Thyroid gland (tissue), 4 donors: ENCODE measurements around the gene CFI. TPM values are rescaled to one million over a fixed set of nuclear protein-coding genes. Genes with fewer than 3 reads are reported as not detected.

ENCODE experiments used
- DNase-seq, 2 donors: peaks; one replicate each; pipeline ENCODE4 v3.0.0-alpha.2; 2019
- H3K27ac ChIP-seq, 3 donors: fragments of 200-600 bp; sonication (generic); 1 replicate in 2 of 3; 2 replicates in 1 of 3; pipeline ENCODE4 v1.5.1; 2016 to 2019; ENCODE audit warnings: mild to moderate bottlenecking in 1 of 3, moderate library complexity in 1 of 3
- H3K27me3 ChIP-seq: fragments of 200-600 bp; sonication (generic); one replicate; pipeline ENCODE4 v1.5.1; 2019
- H3K36me3 ChIP-seq, 2 donors: fragments of 200-600 bp; sonication (generic); one replicate each; pipeline ENCODE4 v1.5.1; 2016 to 2019
- H3K4me1 ChIP-seq, 2 donors: fragments of 200-600 bp; sonication (generic); one replicate each; pipeline ENCODE4 v1.5.1; 2017 to 2019
- H3K4me3 ChIP-seq, 3 donors: fragments of 200-600 bp; sonication (generic); replicated peaks in 1 of 3; 1 replicate in 2 of 3; 2 replicates in 1 of 3; pipeline ENCODE4 v1.5.1; 2016; ENCODE audit warnings: mild to moderate bottlenecking in 1 of 3
- H3K9me3 ChIP-seq: fragments of 200-600 bp; sonication (generic); one replicate; pipeline ENCODE4 v1.5.1; 2017
- POLR2A ChIP-seq, 2 donors: fragments of 450-650 bp; IDR thresholded peaks; one replicate each; pipeline ENCODE4 v1.6.1; 2017; ENCODE audit warnings: antibody characterized with exemption in 2 of 2, mild to moderate bottlenecking in 2 of 2, moderate library complexity in 1 of 2
- WGBS, 2 donors: methylation state at CpG; one replicate each; pipeline ENCODE4 v1.1.5; 2017; 5-methylcytosine and 5-hydroxymethylcytosine counted together
- intact Hi-C: fragments of 100-400 bp; cut with DNase I; formaldehyde crosslinking; loops from one replicate; pipeline ENCODE4 v1.15.1; 2023
- total RNA-seq, 4 donors: library from RNA; depleted of rRNA; stranded (reverse); fragments of >200 nt; gene quantifications; one replicate each; pipeline ENCODE4 v1.2.3, GENCODE V29; 2016
- TF ChIP-seq, protein P1 (sequence below), 6 experiments: fragments of 200-600 bp in 3 of 6; fragments of 450-650 bp in 3 of 6; sonication (generic) in 3 of 6; IDR thresholded peaks; one replicate each; pipeline ENCODE4 v1.5.1; 2016 to 2019; ENCODE audit warnings: antibody characterized with exemption in 6 of 6, mild to moderate bottlenecking in 2 of 6, inconsistent platforms in 1 of 6, moderate library complexity in 1 of 6

The CFI gene
- total RNA-seq, 4 donors from 2014 or later = 21.2 to 58.5 (median 28.3) TPM

DNA sequence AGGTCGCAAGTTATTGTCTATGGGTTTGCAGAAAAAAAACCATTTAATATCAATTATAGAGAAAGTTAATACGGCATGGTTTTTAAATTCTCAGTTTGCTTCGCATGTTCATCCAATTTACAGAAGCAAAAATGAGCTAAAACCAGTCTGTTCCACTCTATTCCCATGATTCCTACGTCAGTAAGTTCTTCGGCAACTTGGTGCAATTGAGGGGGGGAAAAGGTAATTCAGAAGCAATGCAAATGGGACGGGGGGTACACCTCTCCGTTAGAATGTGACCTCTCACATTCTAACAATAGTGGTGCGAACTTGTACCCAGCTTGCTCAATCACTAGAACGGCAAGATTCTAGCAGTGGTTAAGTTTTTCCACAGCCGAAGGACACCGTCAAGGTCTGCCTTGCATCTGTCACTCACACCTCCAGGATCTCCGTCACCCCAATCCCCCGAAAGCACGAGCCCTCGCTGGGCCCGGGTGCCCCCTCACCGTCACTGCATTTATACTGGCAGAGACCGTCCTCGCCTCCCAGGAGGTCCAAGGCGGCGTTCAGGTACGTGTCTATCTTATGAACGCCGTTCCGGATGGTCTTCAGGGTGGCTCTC is 72.6 kb downstream of the CFI start:
- Histone ChIP-seq H3K9me3 (no peaks in the 10 kb centered on the region), H3K27ac (peak overlapping the region; percentile 31 to 83 (median 83)), H3K27me3 (no peaks in the 10 kb centered on the region), H3K4me1 (no peaks in the 10 kb centered on the region), H3K4me3 (peak overlapping the region; percentile 9 to 73 (median 28)), H3K36me3 (no peaks in the 10 kb centered on the region)
- intact Hi-C loops = no loop called here
- no peak for DNase-seq
- WGBS, 2 donors = 1 to 2% methylated on average over 22 to 25 of the region's 25 CpGs
- TF ChIP-seq, protein P1, sequence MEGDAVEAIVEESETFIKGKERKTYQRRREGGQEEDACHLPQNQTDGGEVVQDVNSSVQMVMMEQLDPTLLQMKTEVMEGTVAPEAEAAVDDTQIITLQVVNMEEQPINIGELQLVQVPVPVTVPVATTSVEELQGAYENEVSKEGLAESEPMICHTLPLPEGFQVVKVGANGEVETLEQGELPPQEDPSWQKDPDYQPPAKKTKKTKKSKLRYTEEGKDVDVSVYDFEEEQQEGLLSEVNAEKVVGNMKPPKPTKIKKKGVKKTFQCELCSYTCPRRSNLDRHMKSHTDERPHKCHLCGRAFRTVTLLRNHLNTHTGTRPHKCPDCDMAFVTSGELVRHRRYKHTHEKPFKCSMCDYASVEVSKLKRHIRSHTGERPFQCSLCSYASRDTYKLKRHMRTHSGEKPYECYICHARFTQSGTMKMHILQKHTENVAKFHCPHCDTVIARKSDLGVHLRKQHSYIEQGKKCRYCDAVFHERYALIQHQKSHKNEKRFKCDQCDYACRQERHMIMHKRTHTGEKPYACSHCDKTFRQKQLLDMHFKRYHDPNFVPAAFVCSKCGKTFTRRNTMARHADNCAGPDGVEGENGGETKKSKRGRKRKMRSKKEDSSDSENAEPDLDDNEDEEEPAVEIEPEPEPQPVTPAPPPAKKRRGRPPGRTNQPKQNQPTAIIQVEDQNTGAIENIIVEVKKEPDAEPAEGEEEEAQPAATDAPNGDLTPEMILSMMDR (IDR thresholded peaks at IDR 0.05) = no peak
- TF ChIP-seq POLR2A (IDR thresholded peaks at IDR 0.05) = no peak

DNA sequence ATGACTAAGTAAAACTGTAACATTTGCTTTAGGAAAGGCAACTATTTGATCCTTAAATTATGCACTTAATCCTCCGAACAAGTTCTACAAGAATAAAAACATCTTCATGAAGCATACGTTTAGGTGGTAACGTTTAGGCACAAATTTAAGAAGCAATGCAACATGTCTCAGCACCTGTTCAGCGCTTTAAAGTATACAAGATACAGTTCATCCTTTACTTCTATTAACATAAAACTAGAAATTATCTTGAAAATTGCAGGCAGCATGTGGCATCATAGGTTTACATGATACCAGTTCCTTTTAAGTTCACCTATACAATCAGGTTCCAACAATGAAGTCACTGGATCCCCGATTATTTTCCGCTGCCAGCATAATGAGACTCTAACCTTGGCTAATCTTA is 73.4 kb downstream of the CFI start:
- no peaks in the 10 kb centered on the region for H3K27me3 ChIP-seq
- WGBS, 2 donors = 49% methylated on average over 6 of the region's 6 CpGs
- no peaks in the 10 kb centered on the region for H3K36me3 ChIP-seq
- DNase-seq = no peak
- H3K4me3 ChIP-seq = peak overlapping the region in 1 of 3 donors; percentile 28
- no peaks in the 10 kb centered on the region for H3K9me3 ChIP-seq
- TF ChIP-seq, protein P1 (IDR thresholded peaks at IDR 0.05) = no peak
- no peak for TF ChIP-seq POLR2A (IDR thresholded peaks at IDR 0.05)
- H3K27ac ChIP-seq = no peak overlapping the region
- H3K4me1 ChIP-seq = no peaks in the 10 kb centered on the region
- intact Hi-C loops = no loop called here

DNA sequence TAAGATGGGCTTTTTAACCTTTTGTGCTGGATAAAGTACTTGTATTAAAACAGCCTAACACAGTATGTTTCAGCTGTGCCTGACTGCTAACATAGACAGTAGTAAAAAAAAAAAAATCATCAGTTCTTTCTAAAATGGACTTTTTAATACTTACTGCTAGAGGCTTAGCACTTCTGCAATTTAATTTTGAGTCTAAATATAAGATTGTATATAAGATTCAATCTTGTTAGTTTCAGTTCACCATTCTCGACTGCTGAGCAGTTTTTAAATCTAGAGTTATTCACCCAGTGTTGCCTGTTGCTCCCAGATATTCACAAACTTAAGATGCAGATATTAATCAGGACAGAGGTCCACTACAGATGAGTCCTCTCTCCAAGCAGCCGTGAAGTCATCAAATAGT is 78.7 kb downstream of the CFI start:
- 92 to 94% methylated on average over 2 of the region's 2 CpGs for WGBS, 2 donors
- no peak for DNase-seq

DNA sequence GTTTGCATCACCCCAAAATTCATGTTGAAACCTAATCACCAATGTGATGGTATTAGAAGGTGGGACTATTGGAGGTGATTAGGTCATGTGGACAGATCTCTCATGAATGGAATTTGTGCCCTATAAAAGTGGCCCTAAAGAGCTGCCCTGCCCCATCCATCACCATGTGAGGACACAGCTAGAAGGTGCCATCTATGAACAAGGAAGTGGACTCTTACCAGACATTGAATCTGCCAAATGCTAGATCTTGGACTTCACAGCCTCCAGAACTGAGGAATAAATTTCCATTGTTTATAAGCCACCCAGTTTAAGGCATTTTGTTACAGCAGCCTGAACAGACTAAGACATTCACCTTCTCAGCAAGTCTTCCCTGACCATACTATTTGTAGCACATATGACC is 79.4 kb downstream of the CFI start:
- no peaks in the 10 kb centered on the region for H3K9me3 ChIP-seq
- no peaks in the 10 kb centered on the region for H3K4me1 ChIP-seq
- intact Hi-C loops = no loop called here
- no peak for DNase-seq
- TF ChIP-seq POLR2A (IDR thresholded peaks at IDR 0.05) = no peak
- TF ChIP-seq, protein P1 (IDR thresholded peaks at IDR 0.05) = no peak
- no peak overlapping the region for H3K4me3 ChIP-seq
- no peak overlapping the region for H3K27ac ChIP-seq
- no peaks in the 10 kb centered on the region for H3K36me3 ChIP-seq
- H3K27me3 ChIP-seq = no peaks in the 10 kb centered on the region

More for the DNA sequence above, 78.7 kb downstream of the CFI start:
- Histone ChIP-seq H3K4me3 (no peak overlapping the region), H3K27me3 (no peaks in the 10 kb centered on the region), H3K4me1 (no peaks in the 10 kb centered on the region), H3K27ac (no peak overlapping the region), H3K9me3 (no peaks in the 10 kb centered on the region), H3K36me3 (no peaks in the 10 kb centered on the region)
- TF ChIP-seq POLR2A (IDR thresholded peaks at IDR 0.05) = no peak
- TF ChIP-seq, protein P1 (IDR thresholded peaks at IDR 0.05) = no peak
- intact Hi-C loops = no loop called here

DNA sequence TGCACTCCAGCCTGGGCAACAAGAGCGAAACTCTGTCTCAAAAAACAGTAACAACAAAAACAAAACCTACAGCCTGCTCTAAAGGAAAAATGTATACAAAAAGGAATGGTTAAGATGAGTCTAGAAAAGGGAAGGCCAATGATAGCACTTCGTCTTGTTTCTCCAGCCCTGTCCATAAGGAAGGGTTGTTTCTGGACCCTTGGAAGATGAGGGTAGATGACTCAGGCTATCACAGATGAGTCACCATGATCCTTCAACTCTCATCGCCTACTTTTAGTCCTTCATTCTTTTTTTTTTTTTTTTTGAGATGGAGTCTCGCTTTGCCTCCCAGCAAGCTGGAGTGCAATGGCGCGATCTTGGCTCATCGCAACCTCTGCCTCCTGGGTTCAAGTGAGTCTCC is 80.8 kb downstream of the CFI start:
- WGBS, 2 donors = 96 to 97% methylated on average over 7 of the region's 7 CpGs
- H3K27ac ChIP-seq = no peak overlapping the region
- DNase-seq = no peak
- no peak overlapping the region for H3K4me3 ChIP-seq
- TF ChIP-seq, protein P1 (IDR thresholded peaks at IDR 0.05) = no peak
- TF ChIP-seq POLR2A (IDR thresholded peaks at IDR 0.05) = no peak
- H3K9me3 ChIP-seq = no peaks in the 10 kb centered on the region
- intact Hi-C loops = no loop called here
- no peaks in the 10 kb centered on the region for H3K27me3 ChIP-seq
- H3K36me3 ChIP-seq = peaks cover 0 to 10% of the 10 kb centered on the region in 2 donors
- no peaks in the 10 kb centered on the region for H3K4me1 ChIP-seq
